Measurements from ENCODE around the gene RBM28.

- no peak for TF ChIP-seq CREB1 (IDR thresholded peaks at IDR 0.05; ENCODE audit: low read depth)
- no peak for TF ChIP-seq NFIC (IDR thresholded peaks at IDR 0.05)
These were observed 88.4 kb downstream of the RBM28 start for GRCh38 chr7:128255271-128255670.
